Mammary epithelial cell (primary cell): ENCODE measurements around the gene SRGAP2C.
"Not testable (repeated sequence)": the region's sequence is repeated elsewhere in the genome, so short reads cannot be mapped to it uniquely, and the experiment has no call there.

ENCODE experiments used
- EZH2 ChIP-seq: IDR thresholded peaks from 2 replicates; pipeline ENCODE4 v1.6.1; 2012; ENCODE audit warnings: low read length, inconsistent platforms, borderline replicate concordance
- TF ChIP-seq, protein P1 (sequence below), 2 donors: IDR thresholded peaks in 1 of 2; conservative IDR thresholded peaks in 1 of 2; 2 replicates each; pipeline ENCODE4 v1.5.1; 2011 to 2012; ENCODE audit warnings: inconsistent platforms in 2 of 2, low read length in 2 of 2, mild to moderate bottlenecking in 2 of 2, control low read depth in 1 of 2, low read depth in 1 of 2; ENCODE audit not compliant: insufficient read depth in 1 of 2; ENCODE audit errors: extremely low read depth in 1 of 2

DNA sequence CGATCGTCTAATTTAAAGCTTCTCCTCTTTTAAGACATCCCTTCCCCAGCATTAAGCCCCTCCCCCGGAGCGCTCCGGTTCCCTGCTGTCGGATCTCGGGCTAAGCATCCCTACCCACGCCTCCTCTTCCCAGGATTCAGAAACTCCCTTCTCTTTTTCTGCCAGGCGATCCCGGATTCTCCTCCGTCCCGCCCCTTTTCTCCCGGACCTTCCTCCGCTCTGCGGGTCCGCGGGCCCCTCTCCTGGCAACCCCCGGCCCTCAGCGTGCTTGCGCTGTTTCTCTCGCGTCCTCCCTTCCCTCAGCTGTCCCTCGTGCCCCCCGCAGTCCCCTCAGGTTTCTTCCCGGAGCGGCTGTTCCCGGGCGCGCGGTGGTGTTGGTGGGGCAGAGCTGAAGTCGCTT lies 908 bp upstream of the SRGAP2C start:
- not testable (repeated sequence) for TF ChIP-seq EZH2
- TF ChIP-seq, protein P1, sequence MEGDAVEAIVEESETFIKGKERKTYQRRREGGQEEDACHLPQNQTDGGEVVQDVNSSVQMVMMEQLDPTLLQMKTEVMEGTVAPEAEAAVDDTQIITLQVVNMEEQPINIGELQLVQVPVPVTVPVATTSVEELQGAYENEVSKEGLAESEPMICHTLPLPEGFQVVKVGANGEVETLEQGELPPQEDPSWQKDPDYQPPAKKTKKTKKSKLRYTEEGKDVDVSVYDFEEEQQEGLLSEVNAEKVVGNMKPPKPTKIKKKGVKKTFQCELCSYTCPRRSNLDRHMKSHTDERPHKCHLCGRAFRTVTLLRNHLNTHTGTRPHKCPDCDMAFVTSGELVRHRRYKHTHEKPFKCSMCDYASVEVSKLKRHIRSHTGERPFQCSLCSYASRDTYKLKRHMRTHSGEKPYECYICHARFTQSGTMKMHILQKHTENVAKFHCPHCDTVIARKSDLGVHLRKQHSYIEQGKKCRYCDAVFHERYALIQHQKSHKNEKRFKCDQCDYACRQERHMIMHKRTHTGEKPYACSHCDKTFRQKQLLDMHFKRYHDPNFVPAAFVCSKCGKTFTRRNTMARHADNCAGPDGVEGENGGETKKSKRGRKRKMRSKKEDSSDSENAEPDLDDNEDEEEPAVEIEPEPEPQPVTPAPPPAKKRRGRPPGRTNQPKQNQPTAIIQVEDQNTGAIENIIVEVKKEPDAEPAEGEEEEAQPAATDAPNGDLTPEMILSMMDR (conservative IDR thresholded peaks at IDR 0.05 in 1 of 2, IDR thresholded peaks at IDR 0.05 in 1 of 2; ENCODE audit: extremely low read depth in 1 of 2, insufficient read depth in 1 of 2, low read depth in 1 of 2, low read length in 2 of 2): not testable (repeated sequence)
